GM21515 (cell line): ENCODE measurements around the gene CORO2A.

Experiments
- ATAC-seq: cut with Tn5 transposase; IDR thresholded peaks from one replicate; pipeline ENCODE4 v1.9.1; 2021; ENCODE audit not compliant: unreplicated experiment

The CORO2A gene

GRCh38 chr9:98220911-98221310 is 28.5 kb upstream of the CORO2A start:
- ATAC-seq: no peak

GRCh38 chr9:98219794-98220370 is 27.4 kb upstream of the CORO2A start:
- no peak for ATAC-seq

DNA sequence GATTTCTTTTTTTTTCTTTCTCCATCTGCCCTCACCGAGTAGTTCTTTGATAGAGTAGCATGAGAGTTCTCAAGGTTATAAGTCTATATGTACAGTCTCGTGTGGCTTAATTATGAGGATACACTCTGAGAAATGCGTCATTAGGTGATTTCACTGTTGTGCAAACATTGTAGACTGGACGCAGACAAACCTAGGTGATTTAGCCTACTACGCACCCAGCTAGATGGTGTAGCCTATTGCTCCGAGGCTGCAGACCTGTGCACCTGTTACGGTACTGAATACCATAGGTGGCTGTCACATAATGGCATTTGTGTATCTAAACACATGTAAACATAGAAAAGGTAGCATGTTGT is 26.9 kb upstream of the CORO2A start:
- no peak for ATAC-seq

- no peak for ATAC-seq
These were observed 26.3 kb upstream of the CORO2A start for GRCh38 chr9:98218562-98219363.

GRCh38 chr9:98217255-98217654 is 24.8 kb upstream of the CORO2A start:
- ATAC-seq: no peak

DNA sequence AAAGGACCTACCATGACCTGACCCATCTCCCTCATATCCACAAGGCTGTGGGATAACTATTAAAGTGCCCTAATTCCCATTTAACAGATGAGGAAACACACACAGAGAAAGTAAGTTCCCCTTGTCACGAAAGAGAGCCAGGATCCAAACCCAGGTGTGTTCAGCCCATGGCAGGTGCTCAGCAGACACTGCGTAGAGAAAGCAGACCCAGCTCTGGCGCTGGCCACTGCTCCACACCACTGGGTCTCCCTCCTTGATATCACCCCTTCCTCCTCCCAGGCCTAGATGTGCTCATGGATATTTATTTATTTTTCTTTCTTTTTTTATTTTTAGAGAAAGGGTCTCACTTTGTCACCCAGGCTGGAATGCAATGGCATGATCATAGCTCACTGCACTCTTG is 24.0 kb upstream of the CORO2A start:
- no peak for ATAC-seq

DNA sequence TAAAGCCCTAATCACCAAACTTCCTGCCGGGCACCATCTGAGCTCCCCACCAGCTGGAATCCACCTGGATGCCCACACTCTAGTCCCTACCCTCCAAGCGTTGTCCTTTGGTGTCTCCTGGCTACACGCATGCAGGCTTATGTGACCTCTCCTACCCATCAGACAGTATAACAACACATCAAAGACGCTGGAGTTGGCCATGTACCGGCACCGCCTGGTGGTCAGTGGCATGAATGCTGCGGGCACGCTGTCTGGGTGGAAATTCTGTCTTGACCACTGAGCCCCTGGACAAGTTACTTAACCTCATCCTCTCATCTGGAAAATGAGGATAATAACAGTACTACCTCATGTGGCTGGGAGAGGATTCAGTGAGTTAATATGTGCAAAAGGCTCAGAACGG is 23.4 kb upstream of the CORO2A start:
- ATAC-seq: no peak

DNA sequence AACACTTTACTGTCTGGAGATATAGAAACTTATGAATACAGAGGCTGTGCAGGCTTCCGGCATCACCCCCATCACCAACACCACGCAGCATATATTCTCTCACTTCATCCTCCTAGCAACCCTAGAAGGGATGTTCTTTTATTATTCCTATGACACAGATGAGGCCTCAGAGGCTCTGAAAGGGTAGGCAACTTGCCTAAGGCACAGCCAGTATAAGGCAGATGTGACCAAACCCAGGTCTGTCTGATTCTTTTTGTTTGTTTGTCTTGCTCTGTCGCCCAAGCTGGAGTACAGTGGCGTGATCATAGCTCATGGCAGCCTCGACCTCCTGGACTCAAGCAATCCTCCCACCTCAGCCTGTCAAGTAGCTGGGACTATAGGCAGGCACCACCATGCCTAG is 22.8 kb upstream of the CORO2A start:
- ATAC-seq: no peak

DNA sequence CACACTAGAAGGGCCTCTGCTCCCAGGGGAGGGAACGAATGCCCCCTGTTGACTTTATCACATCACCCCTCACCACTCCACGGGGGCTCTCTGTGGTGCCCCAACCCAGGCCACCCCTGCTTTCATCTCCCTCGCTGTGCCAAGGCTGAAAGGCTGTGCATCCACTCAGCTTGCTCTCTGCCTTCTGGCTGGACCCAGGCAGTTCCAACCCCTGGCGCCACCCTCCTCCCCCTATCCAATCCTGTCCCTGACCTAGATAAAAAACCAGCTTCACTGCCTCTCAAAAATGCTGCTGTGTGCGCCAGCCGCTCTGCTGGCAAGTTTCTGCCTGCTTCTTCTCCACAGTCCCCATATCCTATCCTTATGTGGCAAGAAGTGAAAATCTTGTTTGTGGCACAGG is 22.4 kb upstream of the CORO2A start:
- no peak for ATAC-seq

GRCh38 chr9:98211260-98211659 is 18.8 kb upstream of the CORO2A start:
- ATAC-seq: no peak

DNA sequence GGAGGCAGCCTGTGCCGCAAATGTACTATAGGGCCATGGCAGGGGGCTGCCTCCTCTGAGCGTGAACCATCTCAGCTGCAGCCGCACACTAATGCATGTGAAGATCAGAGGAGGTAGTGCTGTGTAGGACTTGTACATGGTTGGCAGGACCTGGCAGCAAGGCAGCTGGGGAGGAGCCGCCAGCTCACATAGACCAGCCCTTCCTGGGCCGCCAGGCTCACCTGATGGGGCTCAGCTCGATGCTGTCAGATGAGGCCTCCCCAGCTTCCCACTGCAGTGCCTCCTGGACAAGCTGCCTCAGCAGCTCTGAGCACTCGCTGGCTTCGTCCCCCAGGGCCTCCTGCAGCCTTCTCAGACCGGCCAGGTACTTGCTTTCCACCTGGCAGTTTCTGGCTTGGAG is 18.0 kb upstream of the CORO2A start:
- ATAC-seq: no peak

DNA sequence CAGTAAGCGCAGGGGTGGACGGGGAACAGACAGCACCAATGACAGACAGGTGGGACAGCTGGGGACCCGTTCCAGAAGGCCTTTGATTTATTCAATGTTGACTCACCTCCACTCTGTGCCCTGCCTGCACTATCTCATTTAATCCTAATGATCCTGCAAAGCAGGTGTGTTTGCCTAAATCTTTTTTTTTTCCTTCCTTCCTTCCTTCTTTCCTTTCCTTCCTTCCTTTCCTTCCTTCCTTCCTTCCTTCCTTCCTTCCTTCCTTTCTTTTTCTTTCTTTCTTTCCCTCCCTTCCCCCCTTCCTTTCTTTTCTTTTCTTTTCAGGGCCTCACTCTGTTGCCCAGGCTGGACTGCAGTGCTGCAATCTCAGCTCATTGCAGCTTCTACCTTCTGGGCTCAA is 17.1 kb upstream of the CORO2A start:
- ATAC-seq: no peak

DNA sequence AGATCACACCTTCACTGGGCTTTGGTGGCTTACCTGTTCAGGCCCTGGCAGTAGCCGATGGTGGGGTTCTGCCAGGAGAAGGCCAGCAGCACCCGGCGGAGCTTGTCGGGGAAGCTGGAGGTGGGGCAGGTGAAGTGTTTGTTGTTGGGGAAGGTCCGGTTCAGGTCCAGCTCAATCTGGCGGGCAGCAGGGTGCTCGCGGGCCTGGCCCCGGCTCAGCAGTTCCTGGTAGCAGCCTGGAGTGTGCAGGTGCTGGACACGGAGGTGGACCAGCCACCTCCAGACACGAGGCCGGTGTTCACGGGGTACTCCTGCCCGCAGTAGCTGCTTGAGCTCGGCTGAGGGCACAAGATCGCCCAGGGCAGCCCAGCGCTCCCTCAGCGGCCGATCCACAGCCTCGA is 16.2 kb upstream of the CORO2A start:
- no peak for ATAC-seq

DNA sequence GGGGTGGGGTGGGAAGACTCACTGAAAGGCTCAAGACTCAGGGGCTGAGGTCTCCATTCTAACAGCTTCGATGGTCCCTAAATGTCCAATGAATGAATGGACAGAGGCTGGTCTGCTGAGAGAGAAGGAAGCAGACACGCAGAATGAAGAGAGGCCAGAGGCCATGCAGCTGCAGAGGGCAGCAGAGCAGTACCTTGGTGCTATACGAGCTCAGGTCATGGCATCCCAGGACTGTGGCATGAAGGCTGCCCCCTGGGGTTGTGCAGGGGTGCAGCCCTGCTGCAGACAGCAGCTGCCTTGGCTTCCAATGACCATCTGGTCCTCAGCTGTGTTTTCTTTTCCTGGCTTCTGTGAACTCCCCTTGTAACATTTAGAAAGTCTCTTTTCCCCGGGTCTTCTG is 15.2 kb upstream of the CORO2A start:
- no peak for ATAC-seq

DNA sequence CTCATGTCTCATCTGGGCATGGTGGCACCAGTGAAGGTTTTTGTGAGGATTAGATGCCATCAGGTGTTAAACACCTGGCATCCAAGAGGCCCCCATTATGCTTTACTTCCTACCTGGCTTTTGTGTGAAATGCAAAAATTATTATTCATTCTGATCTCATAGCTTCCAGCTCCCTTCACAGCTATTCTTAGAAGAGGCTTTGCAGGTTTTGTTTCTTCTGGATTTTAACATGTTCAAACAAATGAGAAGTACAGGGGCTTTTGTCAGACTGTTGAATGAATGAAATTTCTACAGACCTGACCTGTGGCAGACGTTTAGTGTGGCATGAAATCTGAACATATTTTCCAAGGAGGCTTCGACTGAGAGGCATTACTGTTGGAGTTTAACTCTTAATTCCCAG is 14.3 kb upstream of the CORO2A start:
- ATAC-seq: no peak

GRCh38 chr9:98204692-98205091 is 12.3 kb upstream of the CORO2A start:
- no peak for ATAC-seq

- no peak for ATAC-seq
These were observed 10.7 kb upstream of the CORO2A start for GRCh38 chr9:98203153-98203552.

DNA sequence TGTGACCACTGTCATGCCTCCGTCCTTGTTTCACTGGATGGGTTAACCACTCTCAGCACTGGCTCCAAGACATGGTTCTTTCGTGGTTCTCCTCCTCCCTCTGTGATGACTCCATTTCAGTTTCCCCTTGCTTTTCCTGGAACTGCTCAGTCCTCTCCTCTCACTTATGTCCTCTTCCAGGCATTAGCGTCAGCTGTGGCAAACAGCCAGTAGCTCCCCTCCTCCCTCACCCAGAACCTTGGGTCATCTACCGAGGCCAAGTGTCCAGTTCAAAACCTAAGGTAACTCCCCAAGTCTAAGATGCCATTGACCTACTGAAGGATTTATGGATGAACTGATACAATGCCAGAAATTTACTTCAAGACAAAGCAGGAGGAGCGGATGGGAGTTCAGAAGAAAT is 9.8 kb upstream of the CORO2A start:
- ATAC-seq: no peak

DNA sequence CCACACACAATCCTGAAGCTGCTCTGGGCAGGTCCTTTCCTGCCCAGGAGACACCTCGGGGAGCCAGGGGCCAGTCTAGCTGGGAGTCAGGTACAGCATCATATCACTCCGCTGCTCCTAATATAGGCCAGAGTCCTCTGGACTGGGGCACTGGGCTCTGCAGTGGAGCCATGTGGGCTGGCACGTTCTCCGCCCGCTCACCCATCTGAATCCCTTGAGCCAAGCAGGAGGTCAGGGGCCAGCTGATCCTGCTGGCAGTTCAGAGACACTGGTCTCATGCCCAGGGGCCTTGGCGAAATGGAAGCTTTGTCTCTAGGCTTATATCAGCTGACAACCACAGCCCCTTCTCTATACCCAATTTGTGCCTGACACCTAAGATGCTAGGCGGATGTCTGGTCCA is 9.3 kb upstream of the CORO2A start:
- ATAC-seq: no peak

GRCh38 chr9:98201102-98201501 is 8.7 kb upstream of the CORO2A start:
- no peak for ATAC-seq

DNA sequence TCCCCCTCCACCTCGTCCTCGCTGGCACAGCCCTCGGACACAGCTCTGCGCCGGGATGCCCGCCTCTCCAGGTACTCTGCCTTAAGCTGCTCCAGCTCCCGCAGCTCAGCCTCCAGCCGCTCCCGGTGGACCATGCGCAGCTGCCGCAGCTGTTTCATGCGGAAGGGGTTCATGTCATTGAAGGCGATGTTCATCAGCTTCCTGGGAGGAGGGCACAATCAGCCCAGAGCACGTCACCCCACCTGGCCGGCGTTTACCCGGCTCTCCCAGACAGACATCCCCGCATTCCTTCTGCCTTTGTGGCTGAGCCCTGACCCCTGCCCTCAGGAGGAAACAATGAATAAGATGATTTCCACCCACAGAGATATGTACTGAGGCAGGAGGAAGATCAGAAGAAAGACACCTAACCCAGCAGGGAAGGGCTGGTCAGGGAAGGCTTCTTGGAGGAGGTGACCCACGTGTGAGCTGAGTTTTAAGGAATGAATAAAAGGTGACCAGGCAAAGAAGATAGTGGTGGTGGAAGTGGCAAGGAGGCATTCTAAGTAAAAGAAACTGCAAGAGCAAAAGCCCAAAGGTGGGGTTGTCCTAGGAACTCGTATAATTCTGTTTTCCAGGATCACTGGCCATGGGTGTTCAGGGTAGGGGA is 7.1 kb upstream of the CORO2A start:
- no peak for ATAC-seq

GRCh38 chr9:98195671-98196070 is 3.2 kb upstream of the CORO2A start:
- ATAC-seq: no peak
